ENCODE data around the gene C7. TPM values are rescaled to one million over a fixed set of nuclear protein-coding genes. Genes with fewer than 3 reads are reported as not detected.
"Not testable (repeated sequence)": the region's sequence is repeated elsewhere in the genome, so short reads cannot be mapped to it uniquely, and the experiment has no call there.

Gene C7
- total RNA-seq, 2 experiments from 2014 or later = not detected

DNA sequence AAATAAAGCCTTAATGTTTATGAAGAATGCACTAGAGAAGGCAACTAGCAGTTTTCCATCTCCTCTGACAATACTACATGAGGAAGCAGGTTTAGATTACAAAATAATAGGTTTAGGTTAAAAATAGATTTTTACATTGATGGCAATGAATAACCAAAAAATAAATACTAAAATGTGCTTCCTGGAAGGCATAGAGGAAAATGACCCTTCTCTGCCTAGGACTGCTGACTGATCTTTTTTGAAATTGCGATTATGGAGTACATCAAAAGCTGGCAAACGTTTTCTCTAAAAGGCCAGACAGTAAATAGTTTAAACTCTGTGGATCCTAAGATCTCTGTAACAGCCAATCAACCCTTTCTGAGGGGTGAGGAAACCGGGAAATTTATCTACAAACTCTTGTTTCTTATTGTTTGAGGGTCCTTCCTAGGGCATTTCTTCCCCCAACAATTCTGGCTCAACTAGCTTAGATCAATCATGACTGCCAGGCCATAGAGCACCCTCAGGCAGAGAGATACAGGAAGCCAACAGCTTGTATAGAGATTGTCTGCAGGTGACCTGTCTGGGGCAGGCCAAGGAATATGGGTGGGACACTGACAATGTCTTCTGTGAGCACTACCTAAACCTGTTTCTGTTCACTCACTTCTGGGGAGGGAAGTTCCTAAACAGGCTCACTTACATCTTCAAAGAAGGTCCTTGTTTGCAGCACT is 94.5 kb downstream of the C7 start:
- Mint-ChIP-seq H3K4me1 (ENCODE audit: low read depth) (no peaks in the 10 kb centered on the region), H3K9me3 (ENCODE audit: insufficient read depth) (no peaks in the 10 kb centered on the region), H3K27ac (no peak overlapping the region), H3K4me3 (no peak overlapping the region), H3K36me3 (ENCODE audit: low read depth) (no peaks in the 10 kb centered on the region), H3K27me3 (ENCODE audit: low read depth) (no peaks in the 10 kb centered on the region)
- no peak for DNase-seq
- POLR2A ChIA-PET = no interaction called here
- no peak for ATAC-seq
- CTCF ChIA-PET = no interaction called here

DNA sequence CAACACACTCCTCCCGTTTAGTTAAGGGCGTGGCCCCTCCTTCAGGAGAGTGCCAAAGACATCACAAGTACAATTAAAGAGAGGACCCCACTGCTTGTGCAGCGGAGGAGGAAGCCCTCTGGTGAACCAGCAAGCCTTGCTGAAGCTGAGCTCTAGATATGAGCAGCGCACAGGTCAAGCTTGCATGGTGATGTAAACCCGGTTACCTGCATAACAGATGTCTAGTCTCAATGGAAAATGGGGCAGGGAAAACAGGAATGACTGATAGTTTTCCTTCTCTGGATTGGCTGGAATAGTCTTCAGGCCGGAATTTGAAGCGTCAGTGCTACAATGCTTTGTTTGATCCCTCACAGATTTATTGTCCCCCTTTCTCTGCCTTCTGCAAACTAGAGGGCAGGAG is 95.6 kb downstream of the C7 start:
- DNase-seq = no peak
- CTCF ChIA-PET = no interaction called here
- H3K27me3 Mint-ChIP-seq (ENCODE audit: low read depth) = no peaks in the 10 kb centered on the region
- POLR2A ChIA-PET = interaction anchor here (0.7 kb wide), 1 partner anchor 91 kb away, joined by 4 read pairs; no protein-coding TSS in a partner anchor
- no peak overlapping the region for H3K27ac Mint-ChIP-seq
- no peak overlapping the region for H3K4me3 Mint-ChIP-seq
- no peaks in the 10 kb centered on the region for H3K36me3 Mint-ChIP-seq (ENCODE audit: low read depth)
- H3K9me3 Mint-ChIP-seq (ENCODE audit: insufficient read depth) = no peaks in the 10 kb centered on the region
- no peak for ATAC-seq
- H3K4me1 Mint-ChIP-seq (ENCODE audit: low read depth) = no peaks in the 10 kb centered on the region

DNA sequence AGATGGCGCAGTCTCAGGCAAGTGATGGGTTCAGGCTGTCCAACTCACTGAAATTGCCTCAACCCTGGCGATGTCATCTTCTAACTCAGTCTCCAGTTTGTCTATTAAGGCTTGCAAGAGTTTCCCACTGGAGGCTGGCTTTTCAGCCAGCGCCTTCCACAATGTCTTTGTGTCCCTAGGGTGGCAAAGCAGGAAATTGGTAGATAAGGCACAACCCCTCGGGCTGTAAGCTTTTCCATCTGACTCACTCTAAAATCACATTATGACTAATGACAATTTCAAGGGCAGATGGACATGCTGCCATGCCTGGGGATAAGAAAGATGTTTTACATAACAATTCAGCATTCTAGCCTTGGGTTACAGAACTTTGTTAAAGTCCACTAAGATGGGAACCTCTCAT is 99.9 kb downstream of the C7 start:
- Mint-ChIP-seq H3K36me3 (ENCODE audit: low read depth) (no peaks in the 10 kb centered on the region), H3K4me3 (no peak overlapping the region), H3K27ac (no peak overlapping the region), H3K9me3 (ENCODE audit: insufficient read depth) (no peaks in the 10 kb centered on the region), H3K4me1 (ENCODE audit: low read depth) (no peaks in the 10 kb centered on the region), H3K27me3 (ENCODE audit: low read depth) (no peaks in the 10 kb centered on the region)
- ATAC-seq (no peak), DNase-seq (no peak)
- CTCF ChIA-PET = no interaction called here
- POLR2A ChIA-PET = no interaction called here

DNA sequence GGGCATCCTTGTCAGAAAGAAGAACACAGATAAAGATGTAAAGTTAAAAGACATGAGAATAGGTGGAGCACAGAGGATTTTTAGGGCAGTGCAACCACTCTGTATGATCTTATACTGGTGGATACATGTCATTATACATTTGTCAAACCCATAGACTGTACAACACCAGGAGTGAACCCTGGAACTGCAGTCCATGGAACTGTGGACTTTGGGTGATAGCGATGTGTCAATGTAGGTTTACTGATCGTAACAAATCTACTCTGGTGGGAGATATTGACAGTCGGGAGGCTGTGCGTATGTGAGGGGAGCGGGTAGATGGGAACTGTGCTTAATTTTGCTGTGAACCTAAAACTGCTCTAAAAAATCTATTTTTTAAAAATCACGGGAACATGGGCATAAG is 101.3 kb downstream of the C7 start:
- no peaks in the 10 kb centered on the region for H3K9me3 Mint-ChIP-seq (ENCODE audit: insufficient read depth)
- no peak overlapping the region for H3K4me3 Mint-ChIP-seq
- ATAC-seq (no peak), DNase-seq (no peak)
- POLR2A ChIA-PET = no interaction called here
- no peaks in the 10 kb centered on the region for H3K36me3 Mint-ChIP-seq (ENCODE audit: low read depth)
- CTCF ChIA-PET = no interaction called here
- H3K27me3 Mint-ChIP-seq (ENCODE audit: low read depth) = no peaks in the 10 kb centered on the region
- no peak overlapping the region for H3K27ac Mint-ChIP-seq
- no peaks in the 10 kb centered on the region for H3K4me1 Mint-ChIP-seq (ENCODE audit: low read depth)

- Mint-ChIP-seq H3K4me3 (no peak overlapping the region), H3K36me3 (ENCODE audit: low read depth) (no peaks in the 10 kb centered on the region), H3K27ac (no peak overlapping the region), H3K4me1 (ENCODE audit: low read depth) (no peaks in the 10 kb centered on the region), H3K9me3 (ENCODE audit: insufficient read depth) (no peaks in the 10 kb centered on the region), H3K27me3 (ENCODE audit: low read depth) (no peaks in the 10 kb centered on the region)
- ATAC-seq (no peak), DNase-seq (no peak)
- POLR2A ChIA-PET = no interaction called here
- CTCF ChIA-PET = no interaction called here
Observed at GRCh38 chr5:41012318-41012717, 103.0 kb downstream of the C7 start.

DNA sequence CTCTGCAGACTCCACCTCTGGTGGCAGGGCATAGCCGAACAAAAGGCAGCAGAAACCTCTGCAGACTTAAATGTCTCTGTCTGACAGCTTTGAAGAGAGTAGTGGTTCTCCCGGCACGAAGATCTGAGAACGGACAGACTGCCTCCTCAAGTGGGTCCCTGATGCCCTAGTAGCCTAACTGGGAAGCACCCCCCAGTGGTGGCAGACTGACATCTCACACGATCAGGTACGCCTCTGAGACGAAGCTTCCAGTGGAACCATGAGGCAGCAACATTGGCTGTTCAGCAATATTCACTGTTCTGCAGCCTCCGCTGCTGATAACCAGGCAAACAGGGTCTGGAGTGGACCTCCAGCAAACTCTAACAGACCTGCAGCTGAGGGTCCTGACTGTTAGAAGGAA is 113.3 kb downstream of the C7 start:
- H3K4me3 Mint-ChIP-seq; H3K9me3 Mint-ChIP-seq (ENCODE audit: insufficient read depth); H3K36me3 Mint-ChIP-seq (ENCODE audit: low read depth); DNase-seq; H3K27me3 Mint-ChIP-seq (ENCODE audit: low read depth); CTCF ChIA-PET; H3K4me1 Mint-ChIP-seq (ENCODE audit: low read depth); POLR2A ChIA-PET; H3K27ac Mint-ChIP-seq; ATAC-seq: not testable (repeated sequence)

Other genes with a start within 250 kb of the C7 start
- gene PTGER4, start 229.6 kb upstream of the C7 start, total RNA-seq = 10 to 100 TPM; 45.8 to 50.8 TPM
- gene TTC33, start 153.5 kb upstream of the C7 start, total RNA-seq = 10 to 100 TPM; 13.4 to 14.0 TPM
- gene PRKAA1, start 111.1 kb upstream of the C7 start, total RNA-seq = 10 to 100 TPM; 70.8 to 72.3 TPM
- 1,000 to 10,000 TPM; 1,566 to 1,592 TPM for gene RPL37, start 74.3 kb upstream of the C7 start, total RNA-seq
- gene CARD6, start 68.1 kb upstream of the C7 start, total RNA-seq = 1 to 10 TPM; 3.0 to 3.4 TPM
- not detected for gene MROH2B, start 161.8 kb downstream of the C7 start, total RNA-seq

Measured in activated CD8-positive, alpha-beta T cell treated with anti-CD3 and anti-CD28 coated beads, Interleukin-2, amount 10 ng/mL, durations not matched to agents 7 days and 5 days (primary cell).